ENCODE results near the gene RAD54L2. TPM values are rescaled to one million over a fixed set of nuclear protein-coding genes. Genes with fewer than 3 reads are reported as not detected.

The RAD54L2 gene
- total and polyA plus RNA-seq, 12 donors, result 5.6 to 42.2 (median 18.7) TPM

- H3K4me1 ChIP-seq (replicated peaks in 1 of 2), result peaks cover 4 to 23% of the 10 kb centered on the region in 2 donors
- no peaks in the 10 kb centered on the region for H3K27me3 ChIP-seq
- peak; percentile 67 to 93 (median 83) for DNase-seq
- peak overlapping the region in 3 of 5 donors; percentile 42 to 97 (median 91) for H3K27ac ChIP-seq
- no peak overlapping the region for H3K4me3 ChIP-seq
- 4 to 12% (median 8%) methylated on average over 6 of the region's 6 CpGs for WGBS, 4 donors
- H3K9me3 ChIP-seq (replicated peaks in 1 of 3), result no peaks in the 10 kb centered on the region
- TF ChIP-seq CTCF (IDR thresholded peaks at IDR 0.05), result peak; percentile 87 to 97 (median 95)
- no peak for TF ChIP-seq POLR2A (IDR thresholded peaks at IDR 0.05)
- H3K36me3 ChIP-seq (replicated peaks in 1 of 2), result no peaks in the 10 kb centered on the region
- intact Hi-C loops (cut with DNase I), result loop anchor here (2.0 to 5.0 kb wide), 3 partner anchors 37 to 180 kb away; partner anchors contain the start of gene RAD54L2 (in 1 of the 2)
Measured at GRCh38 chr3:51501833-51502561, 36.5 kb upstream of the RAD54L2 start.

DNA sequence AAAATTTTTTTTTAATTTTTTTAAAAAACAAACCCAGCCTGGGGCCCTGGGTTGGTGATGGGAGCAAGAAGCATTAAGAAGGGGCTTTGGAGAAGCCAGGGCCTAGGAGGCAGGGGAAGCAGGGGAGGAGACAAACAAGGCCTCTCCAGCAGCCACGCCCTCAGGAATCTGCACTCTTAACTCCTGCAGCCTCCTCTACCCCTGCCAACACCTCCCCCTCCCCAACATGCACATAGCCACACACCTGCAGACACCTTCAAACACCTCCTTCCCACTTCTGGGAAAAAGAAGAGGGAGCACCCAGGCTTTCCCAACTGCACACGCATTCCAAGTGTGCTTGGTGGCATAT is 36.0 kb upstream of the RAD54L2 start:
- Histone ChIP-seq H3K4me3 (no peak overlapping the region), H3K27ac (no peak overlapping the region), H3K27me3 (no peaks in the 10 kb centered on the region), H3K4me1 (replicated peaks in 1 of 2) (peaks cover 4 to 23% of the 10 kb centered on the region in 2 donors), H3K9me3 (replicated peaks in 1 of 3) (no peaks in the 10 kb centered on the region), H3K36me3 (replicated peaks in 1 of 2) (no peaks in the 10 kb centered on the region)
- no peak for DNase-seq
- 12 to 23% (median 19%) methylated on average over 2 of the region's 2 CpGs for WGBS, 4 donors
- intact Hi-C loops (cut with DNase I), result loop anchor here (2.0 to 5.0 kb wide), 3 partner anchors 36 to 180 kb away; partner anchors contain the start of gene RAD54L2 (in 1 of the 2)
- TF ChIP-seq POLR2A (IDR thresholded peaks at IDR 0.05) (no peak), CTCF (IDR thresholded peaks at IDR 0.05) (no peak)

- WGBS, 4 donors, result 69 to 87% (median 82%) methylated on average over 2 of the region's 2 CpGs
Measured at GRCh38 chr3:51503007-51503406, 35.5 kb upstream of the RAD54L2 start.

More at GRCh38 chr3:51503007-51503406, 35.5 kb upstream of the RAD54L2 start:
- no peak for DNase-seq
- Histone ChIP-seq H3K27ac (no peak overlapping the region), H3K9me3 (replicated peaks in 1 of 3) (no peaks in the 10 kb centered on the region), H3K4me3 (no peak overlapping the region), H3K36me3 (replicated peaks in 1 of 2) (no peaks in the 10 kb centered on the region), H3K4me1 (replicated peaks in 1 of 2) (peaks cover 4 to 23% of the 10 kb centered on the region in 2 donors), H3K27me3 (no peaks in the 10 kb centered on the region)
- no peak for TF ChIP-seq CTCF (IDR thresholded peaks at IDR 0.05)
- TF ChIP-seq POLR2A (IDR thresholded peaks at IDR 0.05), result no peak
- intact Hi-C loops (cut with DNase I), result loop anchor here (2.0 to 5.0 kb wide), 3 partner anchors 36 to 179 kb away; partner anchors contain the start of gene RAD54L2 (in 1 of the 2)
